H1 (cell line): Measurements from ENCODE around the gene APOC1. TPM values are rescaled to one million over a fixed set of nuclear protein-coding genes. Genes with fewer than 3 reads are reported as not detected.

ENCODE experiments used
- CTCF ChIA-PET: fragments of 300-600 bp; sonication (Branson Sonifier 250); formaldehyde crosslinking; loops from one replicate; lab custom pipeline; 2021; ENCODE audit not compliant: partially characterized antibody; lab: Charles Lee
- POLR2A ChIA-PET: fragments of 300-600 bp; sonication (Branson Sonifier 250); formaldehyde crosslinking; loops from one replicate; lab custom pipeline; 2021; ENCODE audit warnings: inconsistent platforms; ENCODE audit not compliant: partially characterized antibody; lab: Charles Lee
- DNase-seq, 2 experiments: peaks; one replicate each; pipeline versions ENCODE4 v3.0.0 to v3.0.0-alpha.2; 2010 to 2022; ENCODE audit warnings: low spot score in 2 of 2, low read depth in 1 of 2, mixed read lengths in 1 of 2
- FAIRE-seq: peaks from 2 replicates; lab custom pipeline; 2011; peaks lifted over from hg19 to GRCh38; lab: Jason Lieb, UNC
- H2AFZ ChIP-seq: 2 replicates; pipeline ENCODE4 v1.8.1; 2012; ENCODE audit warnings: low read length, inconsistent platforms
- H2AK5ac ChIP-seq: 2 replicates; pipeline ENCODE4 v1.6.1; 2013; ENCODE audit warnings: low read depth, low read length
- H2BK120ac ChIP-seq: replicated peaks from 2 replicates; pipeline ENCODE3; 2013; ENCODE audit warnings: low read depth, low read length, inconsistent platforms
- H2BK12ac ChIP-seq: 2 replicates; pipeline ENCODE4 v1.6.1; 2013; ENCODE audit warnings: low read depth, low read length
- H2BK15ac ChIP-seq: 2 replicates; pipeline ENCODE4 v1.6.1; 2013; ENCODE audit warnings: low read length
- H2BK20ac ChIP-seq: 2 replicates; pipeline ENCODE4 v1.6.1; 2013; ENCODE audit warnings: low read length
- H2BK5ac ChIP-seq: 2 replicates; pipeline ENCODE4 v1.6.1; 2013; ENCODE audit warnings: low read depth, low read length
- H3K14ac ChIP-seq: 2 replicates; pipeline ENCODE4 v1.6.1; 2013; ENCODE audit warnings: inconsistent platforms; ENCODE audit not compliant: insufficient read length
- H3K18ac ChIP-seq: 2 replicates; pipeline ENCODE4 v1.6.1; 2013; ENCODE audit warnings: low read length; ENCODE audit errors: extremely low read depth
- H3K23ac ChIP-seq: 2 replicates; pipeline ENCODE4 v1.6.1; 2013; ENCODE audit warnings: inconsistent platforms; ENCODE audit not compliant: insufficient read length
- H3K23me2 ChIP-seq: 2 replicates; pipeline ENCODE4 v1.6.1; 2013; ENCODE audit warnings: low read depth, low read length
- H3K27ac ChIP-seq: 2 replicates; pipeline ENCODE4 v1.6.1; 2011; ENCODE audit warnings: low read depth, low read length, inconsistent platforms
- H3K27me3 ChIP-seq, 4 experiments: replicated peaks in 1 of 4; 1 replicate in 1 of 4; 2 replicates in 3 of 4; pipeline versions ENCODE4 v1.6.1 to v1.8.1; 2011 to 2013; ENCODE audit warnings: low read length in 3 of 4, mild to moderate bottlenecking in 3 of 4, inconsistent platforms in 2 of 4, mixed read lengths in 2 of 4, moderate library complexity in 1 of 4; ENCODE audit not compliant: control insufficient read depth in 3 of 4, insufficient read depth in 3 of 4; ENCODE audit errors: extremely low read depth in 1 of 4
- H3K36me3 ChIP-seq, 4 experiments: 2 replicates each; pipeline versions ENCODE4 v1.6.1 to v1.8.1; 2011 to 2013; ENCODE audit warnings: mild to moderate bottlenecking in 4 of 4, low read length in 3 of 4, moderate library complexity in 2 of 4, control low read depth in 1 of 4, inconsistent platforms in 1 of 4; ENCODE audit not compliant: insufficient read depth in 4 of 4, control insufficient read depth in 2 of 4
- H3K4ac ChIP-seq: replicated peaks from 2 replicates; pipeline ENCODE3; 2013; ENCODE audit warnings: low read length, low read depth, mixed read lengths, inconsistent platforms; ENCODE audit not compliant: insufficient read length
- H3K4me1 ChIP-seq, 4 experiments: replicated peaks in 1 of 4; 1 replicate in 1 of 4; 2 replicates in 3 of 4; pipeline versions ENCODE4 v1.6.1 to v1.8.1; 2011 to 2013; ENCODE audit warnings: low read length in 3 of 4, inconsistent platforms in 2 of 4, mixed read lengths in 1 of 4; ENCODE audit not compliant: insufficient read depth in 4 of 4, control insufficient read depth in 3 of 4
- H3K4me2 ChIP-seq, 2 experiments: 2 replicates each; pipeline versions ENCODE4 v1.6.1 to v1.8.1; 2011 to 2013; ENCODE audit warnings: low read depth in 2 of 2, low read length in 2 of 2, control low read depth in 1 of 2, inconsistent platforms in 1 of 2, mild to moderate bottlenecking in 1 of 2; ENCODE audit not compliant: insufficient read depth in 1 of 2
- H3K4me3 ChIP-seq, 4 experiments: fragments of 200-600, 300-600 bp in 1 of 4; sonication (generic), shearing (Covaris generic), sonication (Bioruptor Twin) in 1 of 4; 2 replicates each; pipeline versions ENCODE4 v1.5.1 to v1.8.1; 2011 to 2016; ENCODE audit warnings: low read length in 4 of 4, low read depth in 3 of 4, control low read depth in 2 of 4, inconsistent platforms in 2 of 4, mild to moderate bottlenecking in 2 of 4, mixed read lengths in 1 of 4, moderate library complexity in 1 of 4; ENCODE audit not compliant: insufficient read depth in 2 of 4; ENCODE audit errors: extremely low read depth in 1 of 4
- H3K56ac ChIP-seq: replicated peaks from 2 replicates; pipeline ENCODE3; 2013; ENCODE audit warnings: low read depth, mild to moderate bottlenecking, mixed read lengths, low read length, inconsistent platforms; ENCODE audit not compliant: insufficient read length
- H3K79me1 ChIP-seq: 2 replicates; pipeline ENCODE4 v1.6.1; 2013; ENCODE audit warnings: low read depth, low read length, control low read depth
- H3K79me2 ChIP-seq, 2 experiments: 2 replicates each; pipeline versions ENCODE4 v1.6.1 to v1.8.1; 2012 to 2013; ENCODE audit warnings: low read length in 2 of 2, mild to moderate bottlenecking in 2 of 2, inconsistent platforms in 1 of 2; ENCODE audit not compliant: insufficient read depth in 2 of 2, control insufficient read depth in 1 of 2
- H3K9ac ChIP-seq, 4 experiments: replicated peaks in 1 of 4; 1 replicate in 1 of 4; 2 replicates in 3 of 4; pipeline versions ENCODE4 v1.6.1 to v1.8.1; 2011 to 2013; ENCODE audit warnings: low read depth in 3 of 4, low read length in 3 of 4, control low read depth in 2 of 4, mild to moderate bottlenecking in 2 of 4, moderate library complexity in 2 of 4, inconsistent platforms in 1 of 4; ENCODE audit errors: extremely low read depth in 1 of 4
- H3K9me3 ChIP-seq, 2 experiments: 2 replicates each; pipeline versions ENCODE4 v1.6.1 to v1.8.1; 2012 to 2013; ENCODE audit warnings: mild to moderate bottlenecking in 2 of 2, moderate library complexity in 2 of 2, control low read depth in 1 of 2, inconsistent platforms in 1 of 2, low read depth in 1 of 2, low read length in 1 of 2, mixed read lengths in 1 of 2; ENCODE audit not compliant: insufficient read depth in 2 of 2
- H4K20me1 ChIP-seq, 2 experiments: replicated peaks in 1 of 2; 2 replicates each; pipeline versions ENCODE3 to v1.8.1; 2011 to 2013; ENCODE audit warnings: inconsistent platforms in 2 of 2, low read length in 2 of 2, mild to moderate bottlenecking in 1 of 2; ENCODE audit not compliant: insufficient read depth in 2 of 2, control insufficient read depth in 1 of 2
- H4K5ac ChIP-seq: 2 replicates; pipeline ENCODE4 v1.6.1; 2013; ENCODE audit warnings: low read length, low read depth, mixed read lengths, inconsistent platforms; ENCODE audit not compliant: insufficient read length
- H4K8ac ChIP-seq: 2 replicates; pipeline ENCODE4 v1.8.0; 2013; ENCODE audit warnings: mild to moderate bottlenecking, moderate library complexity, low read length, inconsistent platforms; ENCODE audit not compliant: insufficient read depth; ENCODE audit errors: extremely low read depth
- H4K91ac ChIP-seq: replicated peaks from 2 replicates; pipeline ENCODE3; 2013; ENCODE audit warnings: low read length, mixed read lengths, inconsistent platforms; ENCODE audit not compliant: insufficient read length
- ASH2L ChIP-seq: fragments of 200-600, 300-600 bp; sonication (generic); IDR thresholded peaks from one replicate; pipeline ENCODE4 v1.7.1; 2017; ENCODE audit warnings: low read length
- ATF2 ChIP-seq: IDR thresholded peaks from 2 replicates; pipeline ENCODE4 v1.6.1; 2012; ENCODE audit warnings: low read length, inconsistent platforms
- HDAC6 ChIP-seq: IDR thresholded peaks from one replicate; pipeline ENCODE4 v1.7.1; 2012; ENCODE audit warnings: low read depth, mild to moderate bottlenecking, inconsistent platforms, low read length, moderate library complexity
- KDM5A ChIP-seq: fragments of 200-600 bp; IDR thresholded peaks from 2 replicates; pipeline ENCODE4 v1.7.1; 2012; ENCODE audit warnings: mild to moderate bottlenecking, low read length, inconsistent platforms, mixed read lengths
- POLR2AphosphoS5 ChIP-seq: IDR thresholded peaks from 2 replicates; pipeline ENCODE4 v1.6.1; 2011; ENCODE audit warnings: low read depth, low read length
- RBBP5 ChIP-seq: IDR thresholded peaks from 2 replicates; pipeline ENCODE4 v1.7.1; 2012; ENCODE audit warnings: low read depth, mild to moderate bottlenecking, inconsistent platforms, low read length, moderate library complexity, borderline replicate concordance
- TAF7 ChIP-seq: optimal IDR thresholded peaks from 2 replicates; pipeline ENCODE3; 2011; ENCODE audit warnings: low read depth, mild to moderate bottlenecking, inconsistent platforms, low read length, moderate library complexity, borderline replicate concordance
- TEAD4 ChIP-seq: IDR thresholded peaks from 2 replicates; pipeline ENCODE4 v1.6.1; 2012; ENCODE audit warnings: low read depth, low read length, inconsistent platforms, mixed read lengths
- WGBS, 2 experiments: shearing (Covaris generic) in 1 of 2; methylation state at CpG; one replicate each; pipeline versions ENCODE4 v1.1.6 to v1.1.7; 2013 to 2015; ENCODE audit warnings: low lambda C conversion rate in 2 of 2, mixed read lengths in 2 of 2, inconsistent platforms in 1 of 2, low coverage in 1 of 2, missing lambda C conversion rate in 1 of 2; ENCODE audit not compliant: insufficient replicate concordance in 2 of 2, insufficient coverage in 1 of 2, insufficient read length in 1 of 2; ENCODE audit errors: extremely low coverage in 1 of 2, missing lambda C conversion rate in 1 of 2; 5-methylcytosine and 5-hydroxymethylcytosine counted together
- polyA plus RNA-seq, 7 experiments: library from polyadenylated mRNA; depleted of rRNA in 3 of 7; stranded (reverse) in 5 of 7; unstranded in 2 of 7; fragments of >200 nt in 5 of 7; fragments of 200-250 nt in 2 of 7; gene quantifications; 1 replicate in 5 of 7; 2 replicates in 1 of 7; 4 replicates in 1 of 7; pipeline versions ENCODE4 v1.2.1 to v1.2.3, GENCODE V29; 2011 to 2013; ENCODE audit warnings: missing spikeins in 2 of 7, mixed read lengths in 2 of 7
- total RNA-seq: library from RNA; stranded (reverse); fragmentation: NEBNext Ultra II Directional; extraction: Animal tissue kit (Norgen Biotek cat#: 25700); gene quantifications from 2 replicates; pipeline ENCODE4 v1.2.1, GENCODE V29; 2021
- TF ChIP-seq, protein P1 (sequence below), 3 experiments: IDR thresholded peaks; 1 replicate in 2 of 3; 2 replicates in 1 of 3; pipeline versions ENCODE4 v1.5.1 to v1.6.1; 2011; ENCODE audit warnings: low read length in 3 of 3, mild to moderate bottlenecking in 3 of 3, inconsistent platforms in 2 of 3, low read depth in 1 of 3, moderate library complexity in 1 of 3; ENCODE audit not compliant: insufficient read depth in 1 of 3; ENCODE audit errors: control extremely low read depth in 1 of 3

APOC1 gene
- total and polyA plus RNA-seq, 2 of the 8 experiments (the other 6 are each of a cell fraction or from before 2014, with no cell fraction given), result 55.8 to 78.2 TPM

DNA sequence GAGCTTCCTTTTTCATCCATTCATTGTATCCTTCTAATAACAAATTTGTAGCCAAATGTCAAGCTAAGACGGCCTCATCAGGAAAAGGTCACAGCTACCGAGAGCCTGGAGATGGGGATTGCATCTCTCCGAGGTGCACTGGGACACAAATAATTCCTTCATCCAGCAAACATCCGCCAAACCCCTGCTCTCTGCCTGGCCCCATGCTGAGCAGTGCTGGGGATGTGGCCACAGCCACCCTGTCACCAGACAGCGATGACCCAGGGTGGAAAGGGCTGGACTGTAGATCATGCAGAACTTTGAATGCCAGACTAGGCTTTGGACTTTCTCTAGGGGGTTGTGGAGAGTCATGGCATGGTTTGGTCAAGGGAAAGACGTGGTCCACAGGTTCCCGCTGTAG is 21.5 kb upstream of the APOC1 start:
- Histone ChIP-seq H3K79me2 (peaks cover 7 to 42% of the 10 kb centered on the region in 2 experiments), H3K79me1 (peaks cover 25% of the 10 kb centered on the region), H4K91ac (no peak overlapping the region), H2BK12ac (no peak overlapping the region), H3K4me1 (peaks cover 5 to 8% (median 7%) of the 10 kb centered on the region in 4 experiments), H4K20me1 (peaks cover 14 to 28% of the 10 kb centered on the region in 2 experiments), H3K36me3 (peaks cover 36 to 56% (median 44%) of the 10 kb centered on the region in 4 experiments), H3K23ac (no peak overlapping the region), H2AFZ (no peak overlapping the region), H4K8ac (no peak overlapping the region), H3K9me3 (no peaks in the 10 kb centered on the region), H3K14ac (no peak overlapping the region), H3K4ac (no peak overlapping the region), H3K23me2 (peaks cover 17% of the 10 kb centered on the region), H3K56ac (no peak overlapping the region), H2BK20ac (no peak overlapping the region), H3K9ac (no peak overlapping the region), H2BK120ac (no peak overlapping the region), H3K4me2 (peak overlapping the region; percentile 93 to 97; a peak in 1 of 4 replicates), H3K27ac (no peak overlapping the region), H3K18ac (no peak overlapping the region), H2BK5ac (no peak overlapping the region), H2BK15ac (no peak overlapping the region), H2AK5ac (no peak overlapping the region), H3K4me3 (0 out of 8 replicates have a peak overlapping the region, but pooled peaks of 1 of the 4 experiments have one; percentile 2), H4K5ac (no peak overlapping the region), H3K27me3 (no peaks in the 10 kb centered on the region)
- POLR2A ChIA-PET, result interaction anchor here (0.6 to 9.8 kb wide), 10 partner anchors 13 to 200 kb away, joined by 3 to 247 read pairs (median 3); partner anchors contain the start of genes APOE, PPP1R37 and ZNF296
- CTCF ChIA-PET, result interaction anchor here (0.8 to 2.1 kb wide), 5 partner anchors 11 to 122 kb away, joined by 3 to 7 read pairs (median 4); no protein-coding TSS in a partner anchor
- DNase-seq (no peak), FAIRE-seq (no peak)
- 94% methylated on average over 7 of the region's 7 CpGs; no CpG with 5 or more reads in 1 of the 2 experiments for WGBS, 2 experiments
- TF ChIP-seq KDM5A (no peak), ATF2 (no peak), RBBP5 (no peak), HDAC6 (no peak), TEAD4 (no peak), ASH2L (no peak), TAF7 (no peak), POLR2AphosphoS5 (no peak)
- TF ChIP-seq, protein P1, sequence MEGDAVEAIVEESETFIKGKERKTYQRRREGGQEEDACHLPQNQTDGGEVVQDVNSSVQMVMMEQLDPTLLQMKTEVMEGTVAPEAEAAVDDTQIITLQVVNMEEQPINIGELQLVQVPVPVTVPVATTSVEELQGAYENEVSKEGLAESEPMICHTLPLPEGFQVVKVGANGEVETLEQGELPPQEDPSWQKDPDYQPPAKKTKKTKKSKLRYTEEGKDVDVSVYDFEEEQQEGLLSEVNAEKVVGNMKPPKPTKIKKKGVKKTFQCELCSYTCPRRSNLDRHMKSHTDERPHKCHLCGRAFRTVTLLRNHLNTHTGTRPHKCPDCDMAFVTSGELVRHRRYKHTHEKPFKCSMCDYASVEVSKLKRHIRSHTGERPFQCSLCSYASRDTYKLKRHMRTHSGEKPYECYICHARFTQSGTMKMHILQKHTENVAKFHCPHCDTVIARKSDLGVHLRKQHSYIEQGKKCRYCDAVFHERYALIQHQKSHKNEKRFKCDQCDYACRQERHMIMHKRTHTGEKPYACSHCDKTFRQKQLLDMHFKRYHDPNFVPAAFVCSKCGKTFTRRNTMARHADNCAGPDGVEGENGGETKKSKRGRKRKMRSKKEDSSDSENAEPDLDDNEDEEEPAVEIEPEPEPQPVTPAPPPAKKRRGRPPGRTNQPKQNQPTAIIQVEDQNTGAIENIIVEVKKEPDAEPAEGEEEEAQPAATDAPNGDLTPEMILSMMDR (IDR thresholded peaks at IDR 0.05; ENCODE audit: control extremely low read depth in 1 of 3, insufficient read depth in 1 of 3, low read depth in 1 of 3, low read length in 3 of 3), result no peak
